Left cardiac atrium (tissue), 4 donors: Measurements from ENCODE around the gene TXNIP. TPM values are rescaled to one million over a fixed set of nuclear protein-coding genes. Genes with fewer than 3 reads are reported as not detected.
A peak's percentile ranks its signal among the peaks of the same experiment; 100 is the strongest.
"Not testable (repeated sequence)": the region's sequence is repeated elsewhere in the genome, so short reads cannot be mapped to it uniquely, and the experiment has no call there.

Experiments
- ATAC-seq, 2 donors: fragments of 200-7000 bp; cut with Tn5 transposase; one replicate each; pipeline ENCODE4 v1.9.1; 2020; ENCODE audit warnings: mild to moderate bottlenecking in 2 of 2, moderate library complexity in 2 of 2
- DNase-seq: peaks from one replicate; pipeline ENCODE4 v3.0.0-alpha.2; 2020
- intact Hi-C, 2 donors: fragments of 100-400 bp; cut with DNase I; formaldehyde crosslinking; loops; one replicate each; pipeline versions ENCODE4 v1.14.1 to v1.15.1; 2022 to 2023
- long read RNA-seq: library from polyadenylated mRNA; unstranded; transcript quantifications from one replicate; pipeline ENCODE4 v2.0.0, GENCODE V29; 2021
- total RNA-seq, 2 donors: library from RNA; stranded (reverse); fragmentation: NEBNext Ultra II Directional; extraction: Animal tissue kit (Norgen Biotek cat#: 25700); gene quantifications; one replicate each; pipeline ENCODE4 v1.2.1, GENCODE V29; 2021
- donor health status: DM: no; HTN: yes; CAD: no.
- donor health status: DM: no; HTN: yes; CAD: no; lungs with severe emphysema.
- donor health status: DM: yes; HTN: yes; CAD: no.
- donor health status: Dilated cardiomyopathy.

TXNIP gene, protein sequence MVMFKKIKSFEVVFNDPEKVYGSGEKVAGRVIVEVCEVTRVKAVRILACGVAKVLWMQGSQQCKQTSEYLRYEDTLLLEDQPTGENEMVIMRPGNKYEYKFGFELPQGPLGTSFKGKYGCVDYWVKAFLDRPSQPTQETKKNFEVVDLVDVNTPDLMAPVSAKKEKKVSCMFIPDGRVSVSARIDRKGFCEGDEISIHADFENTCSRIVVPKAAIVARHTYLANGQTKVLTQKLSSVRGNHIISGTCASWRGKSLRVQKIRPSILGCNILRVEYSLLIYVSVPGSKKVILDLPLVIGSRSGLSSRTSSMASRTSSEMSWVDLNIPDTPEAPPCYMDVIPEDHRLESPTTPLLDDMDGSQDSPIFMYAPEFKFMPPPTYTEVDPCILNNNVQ
- 100 to 1,000 TPM; 602 to 909 TPM for total RNA-seq
- long read RNA-seq, transcript TXNIP-202 (2 exons, 509 nt) = minor isoform, 25 of 227 reads
- long read RNA-seq, transcript TXNIP-204 (8 exons, 2,926 nt) = major isoform, 103 of 227 reads
- long read RNA-seq, partial matches to known transcripts = 94 of 227 reads
- long read RNA-seq, other reads (novel, unspliced or antisense) = 5 of 227 reads

GRCh38 chr1:145996433-145997015 lies at the start of gene TXNIP:
TSS of gene TXNIP (minus strand) at chr1:145996579. CDS start at chr1:145996266, 313 bp downstream.
- ATAC-seq (peak; percentile 93 to 94), DNase-seq (peak; percentile 99)
- intact Hi-C loops = loop anchor here in 1 of 2 donors (2.0 kb wide), 1 partner anchor 18 kb away; no protein-coding TSS in a partner anchor

DNA sequence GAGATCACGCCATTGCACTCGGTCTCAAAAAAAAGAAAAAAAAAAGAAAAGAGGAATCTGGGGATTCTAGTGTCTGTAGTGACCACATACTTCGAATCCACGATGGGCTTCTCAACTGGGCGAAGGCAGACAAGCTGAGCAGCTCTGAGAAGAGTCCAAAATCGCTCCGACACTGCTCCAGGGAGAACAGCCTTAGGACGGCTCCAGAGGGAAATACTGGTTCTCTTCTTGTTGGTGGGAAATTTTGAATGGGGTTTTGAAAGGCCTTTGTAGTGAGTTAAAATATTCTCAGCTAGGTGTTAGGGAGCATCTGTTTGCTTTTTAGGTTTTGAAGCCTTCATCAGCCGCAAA lies 43.4 kb upstream of the TXNIP start:
- ATAC-seq (no peak), DNase-seq (no peak)
- intact Hi-C loops = no loop called here

DNA sequence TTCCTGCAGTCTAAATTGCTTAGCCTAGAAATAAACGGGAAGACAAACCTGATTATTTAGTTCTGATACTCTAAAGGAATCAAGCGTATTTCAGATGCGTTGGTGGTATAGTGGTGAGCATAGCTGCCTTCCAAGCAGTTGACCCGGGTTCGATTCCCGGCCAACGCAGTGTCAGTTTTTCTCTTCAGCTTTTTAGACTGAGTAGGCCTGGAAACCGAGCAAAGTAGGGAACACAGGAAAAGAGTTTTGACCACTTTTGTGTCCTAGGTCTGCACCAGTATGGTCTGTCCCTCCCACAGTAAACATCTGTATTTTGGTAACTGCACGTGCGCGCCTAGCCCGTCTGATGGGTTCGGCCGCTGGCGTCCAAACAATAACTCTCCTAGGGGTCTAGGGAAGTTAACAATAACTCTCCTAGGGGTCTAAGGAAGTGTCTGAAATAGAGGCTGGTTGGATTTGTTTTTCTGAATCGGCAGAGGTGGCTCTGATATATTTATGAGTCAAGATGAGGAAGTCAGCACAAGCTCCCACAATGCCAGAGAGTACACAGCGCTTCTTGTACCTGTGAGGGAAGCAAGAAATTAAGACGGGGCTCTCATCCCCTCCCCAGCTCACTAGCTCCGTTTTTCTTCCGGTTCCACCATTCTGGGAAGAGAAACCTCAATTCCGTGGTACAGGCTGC lies 40.7 kb upstream of the TXNIP start:
- intact Hi-C loops = no loop called here
- DNase-seq = peak; percentile 78
- peak; percentile 53 to 81 for ATAC-seq

GRCh38 chr1:146036241-146036964 lies 40.0 kb upstream of the TXNIP start:
- ATAC-seq = no peak
- intact Hi-C loops = no loop called here

GRCh38 chr1:146035048-146035423 lies 38.7 kb upstream of the TXNIP start:
- DNase-seq = no peak
- intact Hi-C loops = no loop called here
- no peak for ATAC-seq

More at GRCh38 chr1:146036241-146036964, 40.0 kb upstream of the TXNIP start:
- no peak for DNase-seq

DNA sequence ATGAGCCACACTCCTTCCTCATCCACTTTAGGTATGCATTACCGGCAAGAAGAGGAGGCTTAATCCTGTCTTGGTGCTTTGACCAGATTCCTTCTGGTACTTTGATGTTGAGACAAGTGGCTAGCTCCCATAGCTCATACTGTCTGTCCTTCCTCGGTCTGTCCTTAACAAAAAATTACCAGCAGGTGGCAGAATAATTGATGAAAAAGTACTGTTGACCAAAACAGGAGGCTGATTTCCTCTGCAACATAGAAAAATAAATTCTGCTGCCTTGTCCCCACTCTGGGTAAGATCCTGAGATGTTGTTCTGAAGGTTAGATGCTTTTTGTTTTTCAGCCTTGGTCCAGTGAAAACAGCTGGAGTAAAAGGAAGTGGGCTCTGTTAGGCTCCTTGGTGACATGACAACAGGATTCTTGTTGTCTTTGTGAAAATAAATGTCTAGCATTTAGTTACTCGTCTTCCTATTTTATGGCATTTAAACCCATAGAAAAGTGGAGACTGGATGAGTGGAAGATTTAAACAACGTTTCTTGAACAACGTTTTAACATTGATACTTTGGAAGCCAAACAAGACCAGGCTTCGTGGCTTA lies 36.3 kb upstream of the TXNIP start:
- no peak for ATAC-seq
- intact Hi-C loops = no loop called here

DNA sequence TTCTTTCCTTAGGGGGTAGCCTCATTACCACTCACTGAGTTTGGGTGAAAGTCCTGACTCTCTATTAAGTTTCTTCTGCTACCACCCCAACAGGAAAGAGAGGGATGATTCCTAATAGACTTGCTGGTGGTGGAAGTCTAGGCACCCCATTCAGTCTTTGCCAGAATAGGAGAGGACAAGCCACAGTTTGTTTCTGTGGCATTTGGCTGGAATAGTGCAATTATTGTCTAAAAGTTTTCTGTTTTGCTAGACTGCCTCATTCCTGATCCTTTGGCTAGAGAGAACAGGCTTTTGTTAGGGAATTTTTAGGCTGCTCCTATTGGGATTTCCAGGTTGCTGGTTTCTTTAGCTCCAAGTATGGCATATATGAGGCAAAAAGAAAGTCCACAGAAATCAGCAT lies 35.1 kb upstream of the TXNIP start:
- ATAC-seq = no peak
- no peak for DNase-seq
- intact Hi-C loops = no loop called here

More for the DNA sequence above, 36.3 kb upstream of the TXNIP start:
- DNase-seq = no peak

DNA sequence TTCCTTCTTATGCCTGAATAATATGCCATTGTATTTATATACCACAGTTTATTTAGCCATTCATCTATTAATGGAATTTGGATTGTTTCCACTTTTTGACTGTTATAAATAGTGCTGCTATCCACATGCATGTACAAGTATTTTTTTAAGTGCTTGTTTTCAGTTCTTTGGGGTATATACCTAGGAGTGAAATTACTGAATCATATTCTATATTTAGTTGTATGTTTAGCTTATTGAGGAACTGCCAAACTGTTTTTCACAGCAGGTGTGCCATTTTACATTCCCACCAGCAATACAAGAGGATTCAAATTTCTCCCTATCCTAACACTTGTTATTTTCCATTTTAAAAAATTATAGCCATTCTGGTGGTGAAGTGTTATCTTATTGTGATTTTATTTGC lies 32.7 kb upstream of the TXNIP start:
- no peak for DNase-seq
- ATAC-seq = no peak
- intact Hi-C loops = no loop called here

- ATAC-seq, DNase-seq, intact Hi-C loops: not testable (repeated sequence)
Measured at GRCh38 chr1:146026650-146027049, 30.3 kb upstream of the TXNIP start.

DNA sequence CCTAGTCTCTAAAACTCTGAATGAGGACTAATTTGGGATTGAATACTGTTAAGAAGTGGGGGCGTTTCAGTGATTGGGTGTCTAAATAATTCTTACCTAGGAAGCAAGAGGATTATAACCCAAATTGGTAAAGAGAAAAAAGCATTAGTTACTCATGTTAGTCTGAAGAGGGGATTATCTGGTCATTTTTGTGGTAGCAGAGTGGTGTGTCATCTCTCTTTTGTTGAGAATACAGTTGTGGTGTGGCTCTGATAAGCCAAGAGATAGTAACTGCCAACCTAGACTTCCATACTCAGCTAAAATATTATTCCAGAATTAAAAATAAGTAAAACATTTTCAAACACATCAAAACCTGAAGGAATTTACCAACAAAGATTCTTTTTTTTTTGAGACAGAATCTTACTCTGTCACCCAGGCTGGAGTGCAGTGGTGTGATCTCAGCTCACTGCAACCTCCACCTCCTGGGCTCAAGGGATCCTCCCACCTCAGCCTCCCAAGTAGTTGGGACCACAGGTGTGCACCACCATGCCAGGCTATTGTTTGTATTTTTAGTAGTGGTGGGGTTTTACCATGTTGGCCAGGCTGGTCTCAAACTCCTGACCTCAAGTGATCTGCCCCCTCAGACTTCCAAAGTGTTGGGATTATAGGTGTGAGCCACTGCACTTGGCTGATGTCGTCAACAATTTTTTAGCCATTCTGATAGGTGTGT lies 29.6 kb upstream of the TXNIP start:
- intact Hi-C loops, DNase-seq, ATAC-seq: not testable (repeated sequence)

DNA sequence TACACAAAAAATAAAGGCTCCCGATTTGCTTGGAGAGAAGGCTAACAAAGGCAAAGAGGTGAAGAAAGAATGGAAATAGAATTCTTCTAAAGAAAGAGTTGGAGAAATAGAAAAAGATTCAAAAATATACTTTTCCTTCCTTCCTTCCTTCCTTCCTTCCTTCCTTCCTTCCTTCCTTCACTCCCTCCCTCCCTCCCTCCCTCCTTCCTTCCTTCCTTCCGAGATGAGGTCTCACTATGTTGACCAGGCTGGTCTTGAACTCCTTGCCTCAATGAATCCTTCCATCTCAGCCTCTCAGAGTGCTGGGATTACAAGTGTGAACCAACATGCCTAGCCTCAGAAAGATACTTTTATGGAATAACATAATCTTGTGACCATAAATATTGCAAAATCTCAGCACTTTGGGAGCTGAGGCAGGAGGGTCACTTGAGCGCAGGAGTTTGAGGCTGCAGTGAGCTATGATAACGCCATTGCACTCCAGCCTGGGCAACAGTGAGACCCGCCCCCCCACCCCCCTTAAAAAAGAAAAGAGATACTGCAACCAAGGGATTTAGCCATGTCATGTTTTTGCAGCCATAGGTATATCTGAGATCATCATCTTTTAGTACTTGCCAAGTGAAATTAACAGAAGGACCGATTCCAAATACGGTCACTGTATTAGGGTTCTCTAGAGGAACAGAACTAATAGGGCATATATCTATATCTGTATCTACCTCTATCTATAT lies 26.2 kb upstream of the TXNIP start:
- intact Hi-C loops = no loop called here
- ATAC-seq (no peak), DNase-seq (no peak)

DNA sequence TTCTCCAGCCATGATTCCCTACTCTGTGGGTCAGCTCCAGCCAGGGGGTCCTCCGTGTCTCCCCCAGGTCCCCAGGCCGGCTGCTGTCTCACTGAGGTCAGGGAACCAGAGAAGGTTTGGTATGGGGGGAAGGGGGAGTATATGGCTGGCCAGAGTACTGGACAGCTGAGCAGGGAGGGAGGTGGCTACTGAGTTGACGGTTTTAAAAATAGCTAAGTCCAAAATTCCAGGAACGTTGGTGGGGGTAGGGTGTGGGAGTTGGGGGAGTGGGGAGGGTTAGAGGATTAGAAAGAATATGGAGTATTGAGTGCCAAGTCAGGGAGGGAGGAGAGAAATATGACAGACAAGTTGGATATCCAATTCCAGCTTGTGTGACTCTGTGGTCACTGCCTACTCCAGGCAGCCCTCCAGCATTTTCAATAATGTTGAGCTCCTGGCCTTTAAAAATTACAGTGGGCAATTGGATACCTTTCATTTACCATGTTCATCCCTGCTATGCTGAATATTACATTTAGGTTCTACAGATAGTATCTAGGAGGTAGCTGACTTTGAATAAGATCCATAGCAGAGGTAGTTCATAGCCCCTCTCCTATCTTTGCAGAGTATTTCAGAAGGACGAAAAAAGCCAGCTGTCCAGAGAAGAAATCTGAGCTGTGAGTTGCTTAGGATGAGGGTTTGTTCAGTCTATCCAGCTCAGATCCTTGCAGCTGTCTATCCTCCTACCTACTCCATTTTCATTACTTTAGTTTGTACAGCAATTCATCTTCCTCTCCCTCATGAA lies 25.4 kb upstream of the TXNIP start, which contains the start of gene HJV:
Gene HJV (minus strand): TSS at position 114 of the 781 bp plus-strand sequence. CDS start 1,504 bp downstream, outside the sequence.
- ATAC-seq (peak; percentile 81 to 90), DNase-seq (no peak)
- intact Hi-C loops = no loop called here

- no peak for DNase-seq
- intact Hi-C loops = no loop called here
- peak in 1 of 2 donors; percentile 71 for ATAC-seq
Measured at GRCh38 chr1:146021050-146021445, 24.7 kb upstream of the TXNIP start.

- no peak for DNase-seq
- ATAC-seq = peak in 1 of 2 donors; percentile 17
- intact Hi-C loops = no loop called here
Measured at GRCh38 chr1:146020058-146021049, 24.0 kb upstream of the TXNIP start.

- ATAC-seq (peak in 1 of 2 donors; percentile 29), DNase-seq (no peak)
- intact Hi-C loops = no loop called here
Measured at GRCh38 chr1:146019231-146020057, 23.1 kb upstream of the TXNIP start.
